NCI-H2196 (cell line): ENCODE results near the gene SLC38A11.
A peak's percentile ranks its signal among the peaks of the same experiment; 100 is the strongest.

Experiments used
- DNase-seq: peaks from one replicate; lab custom pipeline; 2025; ENCODE audit not compliant: unreplicated experiment; lab: John Stamatoyannopoulos, UW

SLC38A11 gene

GRCh38 chr2:164917296-164917903 is 37.9 kb downstream of the SLC38A11 start:
- peak; percentile 63 for DNase-seq

- DNase-seq = no peak
Observed at GRCh38 chr2:164915566-164915965, 39.8 kb downstream of the SLC38A11 start.

GRCh38 chr2:164913640-164914350 is 41.5 kb downstream of the SLC38A11 start:
- DNase-seq = no peak

- no peak for DNase-seq
Observed at GRCh38 chr2:164913011-164913410, 42.3 kb downstream of the SLC38A11 start.

GRCh38 chr2:164911832-164912231 is 43.5 kb downstream of the SLC38A11 start:
- DNase-seq = no peak

GRCh38 chr2:164910101-164910899 is 45.0 kb downstream of the SLC38A11 start:
- peak; percentile 75 for DNase-seq

GRCh38 chr2:164906947-164907346 is 48.4 kb downstream of the SLC38A11 start:
- no peak for DNase-seq

GRCh38 chr2:164905307-164905706 is 50.0 kb downstream of the SLC38A11 start:
- DNase-seq = no peak

GRCh38 chr2:164903951-164904350 is 51.4 kb downstream of the SLC38A11 start:
- peak; percentile 65 for DNase-seq

GRCh38 chr2:164903204-164903603 is 52.1 kb downstream of the SLC38A11 start:
- peak; percentile 65 for DNase-seq

- no peak for DNase-seq
Observed at GRCh38 chr2:164899121-164899520, 56.2 kb downstream of the SLC38A11 start.

GRCh38 chr2:164898475-164898874 is 56.9 kb downstream of the SLC38A11 start:
- no peak for DNase-seq

- no peak for DNase-seq
Observed at GRCh38 chr2:164897469-164898260, 57.7 kb downstream of the SLC38A11 start.

GRCh38 chr2:164896634-164897355 is 58.5 kb downstream of the SLC38A11 start:
- no peak for DNase-seq

GRCh38 chr2:164896226-164896625 is 59.1 kb downstream of the SLC38A11 start:
- DNase-seq = no peak

GRCh38 chr2:164891460-164891859 is 63.9 kb downstream of the SLC38A11 start:
- no peak for DNase-seq

GRCh38 chr2:164890544-164890943 is 64.8 kb downstream of the SLC38A11 start:
- DNase-seq = no peak

- DNase-seq = no peak
Observed at GRCh38 chr2:164888592-164888991, 66.7 kb downstream of the SLC38A11 start.

- no peak for DNase-seq
Observed at GRCh38 chr2:164887434-164888144, 67.7 kb downstream of the SLC38A11 start.

- no peak for DNase-seq
Observed at GRCh38 chr2:164882276-164882675, 73.0 kb downstream of the SLC38A11 start.
